OCI-LY3 (cell line): ENCODE results near the gene CSF2RB.

ENCODE experiments used
- EZH2phosphoT487 ChIP-seq: fragments of 200-600 bp; shearing (Covaris generic); IDR thresholded peaks from 2 replicates; pipeline ENCODE4 v1.6.1; 2018; ENCODE audit warnings: antibody characterized with exemption, mixed run types, low read depth
- TF ChIP-seq, protein P1 (sequence below): fragments of 200-600, 300-600 bp; sonication (generic); IDR thresholded peaks from 2 replicates; pipeline ENCODE4 v1.5.1; 2014; ENCODE audit warnings: antibody characterized with exemption, low read length, low read depth

DNA sequence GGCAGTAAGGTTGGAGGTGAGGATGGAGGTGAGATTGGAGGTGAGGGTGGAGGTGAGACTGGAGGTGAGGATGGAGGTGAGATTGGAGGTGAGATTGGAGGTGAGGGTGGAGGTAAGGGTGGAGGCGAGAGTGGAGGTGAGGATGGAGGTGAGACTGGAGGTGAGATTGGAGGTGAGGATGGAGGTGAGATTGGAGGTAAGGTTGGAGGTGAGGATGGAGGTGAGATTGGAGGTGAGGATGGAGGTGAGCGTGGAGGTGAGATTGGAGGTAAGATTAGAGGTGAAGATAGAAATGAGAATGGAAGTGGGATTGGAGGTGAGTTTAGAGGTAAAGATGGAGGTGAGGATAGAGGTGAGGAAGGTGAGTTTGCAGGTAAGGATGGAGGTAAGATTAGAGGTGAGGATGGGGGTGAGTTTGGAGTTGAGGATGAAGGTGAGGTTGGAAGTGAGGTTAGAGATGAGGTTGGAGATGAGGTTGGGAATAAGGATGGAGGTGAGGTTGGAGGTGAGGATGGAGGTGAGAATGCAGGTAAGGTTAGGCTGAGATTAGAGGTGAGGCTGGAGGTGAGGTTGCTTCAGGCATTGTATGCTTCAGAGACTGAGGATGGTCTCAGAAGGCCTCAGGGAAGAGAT is 40.4 kb upstream of the CSF2RB start:
- no peak for TF ChIP-seq EZH2phosphoT487
- TF ChIP-seq, protein P1, sequence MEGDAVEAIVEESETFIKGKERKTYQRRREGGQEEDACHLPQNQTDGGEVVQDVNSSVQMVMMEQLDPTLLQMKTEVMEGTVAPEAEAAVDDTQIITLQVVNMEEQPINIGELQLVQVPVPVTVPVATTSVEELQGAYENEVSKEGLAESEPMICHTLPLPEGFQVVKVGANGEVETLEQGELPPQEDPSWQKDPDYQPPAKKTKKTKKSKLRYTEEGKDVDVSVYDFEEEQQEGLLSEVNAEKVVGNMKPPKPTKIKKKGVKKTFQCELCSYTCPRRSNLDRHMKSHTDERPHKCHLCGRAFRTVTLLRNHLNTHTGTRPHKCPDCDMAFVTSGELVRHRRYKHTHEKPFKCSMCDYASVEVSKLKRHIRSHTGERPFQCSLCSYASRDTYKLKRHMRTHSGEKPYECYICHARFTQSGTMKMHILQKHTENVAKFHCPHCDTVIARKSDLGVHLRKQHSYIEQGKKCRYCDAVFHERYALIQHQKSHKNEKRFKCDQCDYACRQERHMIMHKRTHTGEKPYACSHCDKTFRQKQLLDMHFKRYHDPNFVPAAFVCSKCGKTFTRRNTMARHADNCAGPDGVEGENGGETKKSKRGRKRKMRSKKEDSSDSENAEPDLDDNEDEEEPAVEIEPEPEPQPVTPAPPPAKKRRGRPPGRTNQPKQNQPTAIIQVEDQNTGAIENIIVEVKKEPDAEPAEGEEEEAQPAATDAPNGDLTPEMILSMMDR = no peak
